Tibial artery (tissue), 4 donors: ENCODE measurements around the gene MYOM1.

Experiments used
- DNase-seq, 2 donors: peaks; one replicate each; pipeline ENCODE4 v3.0.0-alpha.2; 2019
- H3K27ac ChIP-seq, 2 donors: fragments of 200-600 bp; sonication (generic) in 1 of 2; 1 replicate in 1 of 2; 2 replicates in 1 of 2; pipeline ENCODE4 v1.5.1; 2018 to 2019; ENCODE audit warnings: mild to moderate bottlenecking in 1 of 2
- H3K27me3 ChIP-seq, 2 donors: fragments of 200-600 bp; sonication (generic) in 1 of 2; one replicate each; pipeline versions ENCODE4 v1.5.1 to v1.6.0; 2016 to 2019
- H3K36me3 ChIP-seq, 3 donors: fragments of 200-600 bp; sonication (generic) in 2 of 3; one replicate each; pipeline ENCODE4 v1.5.1; 2016 to 2019; ENCODE audit warnings: mild to moderate bottlenecking in 2 of 3
- H3K4me1 ChIP-seq, 4 donors: fragments of 200-600 bp; sonication (generic) in 2 of 4; 1 replicate in 3 of 4; 2 replicates in 1 of 4; pipeline ENCODE4 v1.5.1; 2016 to 2019
- H3K4me3 ChIP-seq, 2 donors: fragments of 200-600 bp; sonication (generic) in 1 of 2; 1 replicate in 1 of 2; 2 replicates in 1 of 2; pipeline ENCODE4 v1.5.1; 2018 to 2019; ENCODE audit warnings: mild to moderate bottlenecking in 2 of 2
- H3K9me3 ChIP-seq, 3 donors: fragments of 200-600 bp; sonication (generic) in 1 of 3; one replicate each; pipeline ENCODE4 v1.5.1; 2016 to 2019
- intact Hi-C: fragments of 100-400 bp; cut with DNase I; formaldehyde crosslinking; loops from one replicate; pipeline ENCODE4 v1.15.0; 2023; ENCODE audit warnings: low total_unique reads
- TF ChIP-seq, protein P1 (sequence below), 2 experiments: fragments of 200-600 bp in 1 of 2; fragments of 450-650 bp in 1 of 2; IDR thresholded peaks; one replicate each; pipeline ENCODE4 v1.5.1; 2017 to 2019; ENCODE audit warnings: antibody characterized with exemption in 2 of 2, mild to moderate bottlenecking in 1 of 2, moderate library complexity in 1 of 2

MYOM1 gene

DNA sequence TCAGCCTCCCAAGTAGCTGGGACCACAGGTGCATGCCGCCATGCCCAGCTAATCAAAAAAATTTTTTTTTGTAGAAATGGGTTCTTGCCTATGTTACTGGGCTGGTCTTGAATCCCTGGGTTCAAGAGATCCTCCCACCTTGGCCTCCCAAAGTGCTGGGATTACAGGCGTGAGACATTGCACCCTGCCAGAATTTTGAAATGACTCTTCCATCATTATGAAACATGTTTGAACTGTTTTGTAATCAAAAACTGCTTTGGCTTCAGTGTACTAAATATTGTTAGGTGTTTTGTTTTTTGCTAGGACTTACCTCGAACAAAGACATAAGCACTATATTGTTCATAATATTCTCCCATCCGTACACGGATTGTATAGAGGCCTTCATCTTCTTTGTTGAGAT lies 55.8 kb downstream of the MYOM1 start:
- Histone ChIP-seq H3K27ac (no peak overlapping the region), H3K27me3 (no peaks in the 10 kb centered on the region), H3K4me3 (no peak overlapping the region), H3K36me3 (peaks cover 42 to 65% (median 62%) of the 10 kb centered on the region in 3 donors), H3K9me3 (no peaks in the 10 kb centered on the region), H3K4me1 (no peaks in the 10 kb centered on the region)
- TF ChIP-seq, protein P1, sequence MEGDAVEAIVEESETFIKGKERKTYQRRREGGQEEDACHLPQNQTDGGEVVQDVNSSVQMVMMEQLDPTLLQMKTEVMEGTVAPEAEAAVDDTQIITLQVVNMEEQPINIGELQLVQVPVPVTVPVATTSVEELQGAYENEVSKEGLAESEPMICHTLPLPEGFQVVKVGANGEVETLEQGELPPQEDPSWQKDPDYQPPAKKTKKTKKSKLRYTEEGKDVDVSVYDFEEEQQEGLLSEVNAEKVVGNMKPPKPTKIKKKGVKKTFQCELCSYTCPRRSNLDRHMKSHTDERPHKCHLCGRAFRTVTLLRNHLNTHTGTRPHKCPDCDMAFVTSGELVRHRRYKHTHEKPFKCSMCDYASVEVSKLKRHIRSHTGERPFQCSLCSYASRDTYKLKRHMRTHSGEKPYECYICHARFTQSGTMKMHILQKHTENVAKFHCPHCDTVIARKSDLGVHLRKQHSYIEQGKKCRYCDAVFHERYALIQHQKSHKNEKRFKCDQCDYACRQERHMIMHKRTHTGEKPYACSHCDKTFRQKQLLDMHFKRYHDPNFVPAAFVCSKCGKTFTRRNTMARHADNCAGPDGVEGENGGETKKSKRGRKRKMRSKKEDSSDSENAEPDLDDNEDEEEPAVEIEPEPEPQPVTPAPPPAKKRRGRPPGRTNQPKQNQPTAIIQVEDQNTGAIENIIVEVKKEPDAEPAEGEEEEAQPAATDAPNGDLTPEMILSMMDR (IDR thresholded peaks at IDR 0.05): no peak
- intact Hi-C loops: loop anchor here (10.0 kb wide), 1 partner anchor 61 kb away; no protein-coding TSS in a partner anchor
- DNase-seq: no peak

DNA sequence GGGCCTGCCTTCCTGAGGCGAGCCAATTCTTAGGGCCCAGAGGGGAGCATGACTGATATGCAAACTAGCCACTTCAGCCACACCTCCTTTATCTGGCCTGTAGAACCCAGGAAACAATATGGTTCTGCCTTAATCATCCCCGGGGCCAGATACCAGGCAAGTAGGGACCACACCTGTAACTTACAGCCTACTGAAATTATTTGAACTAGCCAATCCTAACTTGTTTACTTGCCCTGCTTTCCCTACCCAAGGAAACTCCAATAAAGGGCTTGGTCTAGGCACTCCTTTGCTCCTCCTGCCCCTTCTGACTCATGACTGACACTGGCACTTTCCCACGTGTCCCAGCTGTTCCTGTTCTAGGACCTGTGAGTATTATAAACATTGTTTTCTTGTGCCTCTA lies 57.6 kb downstream of the MYOM1 start:
- TF ChIP-seq, protein P1 (IDR thresholded peaks at IDR 0.05): no peak
- intact Hi-C loops: loop anchor here (10.0 kb wide), 1 partner anchor 63 kb away; no protein-coding TSS in a partner anchor
- Histone ChIP-seq H3K27me3 (no peaks in the 10 kb centered on the region), H3K36me3 (peaks cover 29 to 54% (median 46%) of the 10 kb centered on the region in 3 donors), H3K9me3 (no peaks in the 10 kb centered on the region), H3K27ac (no peak overlapping the region), H3K4me1 (peaks cover 0 to 7% (median 1%) of the 10 kb centered on the region in 4 donors), H3K4me3 (no peak overlapping the region)
- DNase-seq: no peak

DNA sequence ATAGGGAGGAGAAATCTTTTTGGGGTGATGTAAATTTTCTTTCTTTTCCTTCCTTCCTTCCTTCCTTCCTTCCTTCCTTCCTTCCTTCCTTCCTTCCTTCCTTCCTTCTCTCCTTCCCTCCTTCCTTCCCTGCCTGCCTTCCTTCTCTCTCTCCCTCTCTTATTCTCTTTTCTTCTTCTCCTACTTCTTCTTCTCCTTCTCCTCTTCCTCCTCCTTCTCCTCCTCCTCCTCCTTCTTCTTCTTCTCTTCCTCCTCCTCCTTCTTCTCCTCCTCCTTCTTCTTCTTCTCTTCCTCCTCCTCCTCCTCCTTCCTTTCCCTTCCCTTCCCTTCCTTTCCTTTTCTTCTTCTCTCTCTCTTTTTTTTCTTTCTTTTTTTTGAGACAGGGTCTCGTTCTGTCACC lies 59.9 kb downstream of the MYOM1 start:
- TF ChIP-seq, protein P1 (IDR thresholded peaks at IDR 0.05): no peak
- intact Hi-C loops: loop anchor here (5.0 to 10.0 kb wide), 2 partner anchors 65 to 87 kb away; partner anchors contain the start of gene MYL12A
- Histone ChIP-seq H3K4me1 (peaks cover 3 to 29% (median 17%) of the 10 kb centered on the region in 4 donors), H3K36me3 (peaks cover 26 to 39% (median 34%) of the 10 kb centered on the region in 3 donors), H3K27me3 (no peaks in the 10 kb centered on the region), H3K27ac (peak overlapping the region; percentile 41 to 89), H3K4me3 (no peak overlapping the region), H3K9me3 (no peaks in the 10 kb centered on the region)
- no peak for DNase-seq

DNA sequence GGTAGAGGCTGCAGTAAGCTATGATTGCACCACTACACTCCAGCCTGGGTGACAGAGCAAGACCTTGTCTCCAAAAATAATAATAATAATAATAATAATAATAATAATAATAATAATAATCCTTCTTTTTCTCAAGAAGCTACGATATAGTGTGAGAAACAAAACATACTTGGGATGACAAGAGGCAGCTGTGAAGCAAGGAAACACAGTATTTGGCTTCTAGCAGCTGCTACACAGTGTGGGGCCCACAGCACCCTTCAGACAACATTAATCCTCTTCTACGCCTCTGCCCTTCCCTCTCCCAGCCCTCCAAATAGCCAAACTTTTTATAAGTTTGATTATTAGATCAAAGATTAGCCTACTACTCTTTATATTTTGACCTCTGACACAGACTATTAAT lies 62.2 kb downstream of the MYOM1 start:
- Histone ChIP-seq H3K9me3 (no peaks in the 10 kb centered on the region), H3K27me3 (no peaks in the 10 kb centered on the region), H3K36me3 (peaks cover 13 to 21% (median 20%) of the 10 kb centered on the region in 3 donors), H3K27ac (peak overlapping the region; percentile 89 to 90), H3K4me1 (peaks cover 3 to 51% (median 18%) of the 10 kb centered on the region in 4 donors), H3K4me3 (no peak overlapping the region)
- TF ChIP-seq, protein P1 (IDR thresholded peaks at IDR 0.05): no peak
- no peak for DNase-seq
- intact Hi-C loops: loop anchor here (5.0 kb wide), 1 partner anchor 90 kb away; the partner anchor contains the start of gene MYL12A

DNA sequence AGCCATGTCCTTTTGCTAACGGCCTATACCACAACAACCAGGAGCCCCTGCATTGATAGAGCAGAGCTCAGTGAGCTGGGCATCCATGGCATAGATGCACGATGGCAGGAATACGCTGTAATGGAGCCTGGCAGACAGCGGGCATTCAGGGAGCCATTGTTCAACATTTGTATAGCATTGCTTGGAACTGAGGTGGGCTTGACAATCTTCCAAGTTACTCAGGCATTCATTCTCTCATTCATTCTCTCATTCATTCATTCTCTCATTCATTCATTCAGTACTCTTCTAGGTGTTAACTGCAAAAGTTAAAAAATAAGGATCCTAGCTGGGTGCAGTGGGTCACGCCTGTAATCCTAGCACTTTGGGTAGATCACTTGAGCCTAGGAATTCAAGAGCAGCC lies 62.7 kb downstream of the MYOM1 start:
- no peaks in the 10 kb centered on the region for H3K27me3 ChIP-seq
- TF ChIP-seq, protein P1 (IDR thresholded peaks at IDR 0.05): no peak
- intact Hi-C loops: loop anchor here (5.0 kb wide), 1 partner anchor 90 kb away; the partner anchor contains the start of gene MYL12A
- peaks cover 3 to 53% (median 18%) of the 10 kb centered on the region in 4 donors for H3K4me1 ChIP-seq
- peaks cover 13 to 19% (median 15%) of the 10 kb centered on the region in 3 donors for H3K36me3 ChIP-seq
- H3K9me3 ChIP-seq: no peaks in the 10 kb centered on the region
- DNase-seq: no peak
- peak overlapping the region; percentile 89 to 90 for H3K27ac ChIP-seq
- no peak overlapping the region for H3K4me3 ChIP-seq
